ENCODE measurements around the gene ZNF276.

- TF ChIP-seq, protein P1, sequence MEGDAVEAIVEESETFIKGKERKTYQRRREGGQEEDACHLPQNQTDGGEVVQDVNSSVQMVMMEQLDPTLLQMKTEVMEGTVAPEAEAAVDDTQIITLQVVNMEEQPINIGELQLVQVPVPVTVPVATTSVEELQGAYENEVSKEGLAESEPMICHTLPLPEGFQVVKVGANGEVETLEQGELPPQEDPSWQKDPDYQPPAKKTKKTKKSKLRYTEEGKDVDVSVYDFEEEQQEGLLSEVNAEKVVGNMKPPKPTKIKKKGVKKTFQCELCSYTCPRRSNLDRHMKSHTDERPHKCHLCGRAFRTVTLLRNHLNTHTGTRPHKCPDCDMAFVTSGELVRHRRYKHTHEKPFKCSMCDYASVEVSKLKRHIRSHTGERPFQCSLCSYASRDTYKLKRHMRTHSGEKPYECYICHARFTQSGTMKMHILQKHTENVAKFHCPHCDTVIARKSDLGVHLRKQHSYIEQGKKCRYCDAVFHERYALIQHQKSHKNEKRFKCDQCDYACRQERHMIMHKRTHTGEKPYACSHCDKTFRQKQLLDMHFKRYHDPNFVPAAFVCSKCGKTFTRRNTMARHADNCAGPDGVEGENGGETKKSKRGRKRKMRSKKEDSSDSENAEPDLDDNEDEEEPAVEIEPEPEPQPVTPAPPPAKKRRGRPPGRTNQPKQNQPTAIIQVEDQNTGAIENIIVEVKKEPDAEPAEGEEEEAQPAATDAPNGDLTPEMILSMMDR (IDR thresholded peaks at IDR 0.05): no peak
- no peak for TF ChIP-seq POLR2A (IDR thresholded peaks at IDR 0.05)
These were observed 24.7 kb downstream of the ZNF276 start for GRCh38 chr16:89746043-89746442.
